Heart left ventricle (tissue), 16 donors: ENCODE results near the gene HNRNPR. TPM values are rescaled to one million over a fixed set of nuclear protein-coding genes. Genes with fewer than 3 reads are reported as not detected.
"Not testable (repeated sequence)": the region's sequence is repeated elsewhere in the genome, so short reads cannot be mapped to it uniquely, and the experiment has no call there.

Source experiments
- ATAC-seq, 4 donors: fragments of 200-7000 bp; cut with Tn5 transposase; one replicate each; pipeline ENCODE4 v1.9.1; 2020 to 2022; ENCODE audit warnings: moderate library complexity in 4 of 4, mild to moderate bottlenecking in 3 of 4, moderate number of reproducible peaks in 1 of 4
- DNase-seq, 5 donors: peaks; one replicate each; pipeline ENCODE4 v3.0.0-alpha.2; 2020
- H3K27ac ChIP-seq, 12 donors: fragments of 200-600 bp; sonication (generic) in 4 of 12; one replicate each; pipeline versions ENCODE4 v1.5.0 to v1.8.0; 2016 to 2022; ENCODE audit warnings: mild to moderate bottlenecking in 2 of 12
- H3K27me3 ChIP-seq, 9 donors: fragments of 200-600 bp; sonication (generic) in 2 of 9; one replicate each; pipeline versions ENCODE4 v1.5.1 to v1.8.0; 2016 to 2022; ENCODE audit warnings: mild to moderate bottlenecking in 3 of 9
- H3K36me3 ChIP-seq, 9 donors: fragments of 200-600 bp; sonication (generic) in 2 of 9; one replicate each; pipeline versions ENCODE4 v1.5.0 to v1.8.0; 2018 to 2022; ENCODE audit warnings: mild to moderate bottlenecking in 2 of 9
- H3K4me1 ChIP-seq, 12 donors: fragments of 200-600 bp; sonication (generic) in 4 of 12; one replicate each; pipeline versions ENCODE4 v1.5.0 to v1.8.0; 2016 to 2022; ENCODE audit warnings: mild to moderate bottlenecking in 3 of 12
- H3K4me3 ChIP-seq, 12 donors: fragments of 200-600 bp; sonication (generic) in 4 of 12; one replicate each; pipeline versions ENCODE4 v1.5.0 to v1.8.0; 2017 to 2022; ENCODE audit warnings: mild to moderate bottlenecking in 9 of 12, moderate library complexity in 4 of 12
- H3K9me3 ChIP-seq, 12 donors: fragments of 200-600 bp; sonication (generic) in 4 of 12; one replicate each; pipeline versions ENCODE4 v1.5.0 to v1.8.0; 2016 to 2022; ENCODE audit warnings: mild to moderate bottlenecking in 1 of 12
- POLR2A ChIP-seq, 2 donors: fragments of 450-650 bp; IDR thresholded peaks; one replicate each; pipeline ENCODE4 v1.6.1; 2017; ENCODE audit warnings: antibody characterized with exemption in 2 of 2, mild to moderate bottlenecking in 2 of 2, moderate library complexity in 2 of 2
- WGBS, 4 donors: extraction: QIAGEN DNeasy Blood & Tissue Kit in 2 of 4; methylation state at CpG; one replicate each; pipeline versions ENCODE4 v1.1.5 to v1.1.7; 2013 to 2018; 5-methylcytosine and 5-hydroxymethylcytosine counted together
- intact Hi-C, 10 donors: fragments of 100-400 bp; cut with DNase I; formaldehyde crosslinking; loops; one replicate each; pipeline versions ENCODE4 v1.11.1 to v1.14.2; 2022
- polyA plus RNA-seq, 2 donors: library from polyadenylated mRNA; stranded (reverse); fragments of 200-250 nt; gene quantifications; one replicate each; pipeline ENCODE4 v1.2.3, GENCODE V29; 2013
- total RNA-seq, 9 donors: library from RNA; depleted of rRNA in 2 of 9; stranded (reverse); fragments of >200 nt in 2 of 9; fragmentation: NEBNext Ultra II Directional in 3 of 9; extraction: Animal tissue kit (Norgen Biotek cat#: 25700) in 3 of 9; gene quantifications; one replicate each; pipeline versions ENCODE4 v1.1.0 to v1.2.4, GENCODE V29; 2016 to 2023
- TF ChIP-seq, protein P1 (sequence below), 12 donors: fragments of 200-600 bp; sonication (generic) in 4 of 12; IDR thresholded peaks; one replicate each; pipeline versions ENCODE4 v1.5.0 to v1.8.0; 2018 to 2022; ENCODE audit warnings: antibody characterized with exemption in 12 of 12, mild to moderate bottlenecking in 5 of 12
- donor health status: ischemic (EF 13 %, LVEDD 7.1; RV severe dilation, severe dysfunction).
- donor health status: healthy with polysubstance abuse.
- donor health status: DM: no; HTN: yes; CAD: no.
- donor health status: DM: no; HTN: no; CAD: no.
- donor health status: ischemic (EF 25% LVEDD 6.9; RV normal size, moderate dysfunction).
- donor health status: ischemic (EF 25% LVEDD 5.7; RV mildly dilated, moderate dysfunction).
- donor health status: healthy.
- donor health status: DM: yes; HTN: yes; CAD: no.
- donor health status: ischemic (EF 35%, LVEDD 5.7; RV mildly dilated, moderate dysfunction).
- donor health status: nonischemic (EF 11% LVEDD 7.7; RV severe dilation, severe dysfunction).
- donor health status: DM: yes; HTN: yes; CAD: no.
- donor health status: PGD.
- donor health status: ischemic (EF 29% LVEDD 5.4; RV normal size, mild dysfunction).
- donor health status: nonischemic (EF 23%, LVEDD 6.1; RV moderate dilation, normal function).

The HNRNPR gene
- total and polyA plus RNA-seq, 11 donors, result 38.0 to 96.1 (median 69.2) TPM

DNA sequence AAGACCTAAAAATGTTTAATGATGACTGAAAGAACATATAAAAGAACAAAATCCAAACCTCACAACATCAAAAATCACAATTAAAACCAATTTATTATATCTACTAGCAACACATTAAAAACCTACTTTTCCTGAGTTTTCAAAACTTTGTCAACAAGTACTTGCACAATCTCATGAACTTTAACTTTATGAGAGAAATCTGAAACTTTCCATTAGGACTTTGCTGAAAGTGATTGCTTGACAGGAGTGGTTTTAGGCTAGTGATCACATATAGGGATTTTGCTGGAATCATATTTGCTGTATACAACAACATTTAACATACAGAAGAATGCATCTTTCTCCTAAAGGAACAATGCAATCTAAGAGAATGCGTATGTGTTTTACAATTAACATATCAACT lies 13.2 kb downstream of the HNRNPR start:
- H3K4me1 ChIP-seq, result no peaks in the 10 kb centered on the region
- DNase-seq (no peak), ATAC-seq (no peak)
- peaks cover 0 to 100% (median 98%) of the 10 kb centered on the region in 9 donors for H3K36me3 ChIP-seq
- no peaks in the 10 kb centered on the region for H3K27me3 ChIP-seq
- TF ChIP-seq, protein P1, sequence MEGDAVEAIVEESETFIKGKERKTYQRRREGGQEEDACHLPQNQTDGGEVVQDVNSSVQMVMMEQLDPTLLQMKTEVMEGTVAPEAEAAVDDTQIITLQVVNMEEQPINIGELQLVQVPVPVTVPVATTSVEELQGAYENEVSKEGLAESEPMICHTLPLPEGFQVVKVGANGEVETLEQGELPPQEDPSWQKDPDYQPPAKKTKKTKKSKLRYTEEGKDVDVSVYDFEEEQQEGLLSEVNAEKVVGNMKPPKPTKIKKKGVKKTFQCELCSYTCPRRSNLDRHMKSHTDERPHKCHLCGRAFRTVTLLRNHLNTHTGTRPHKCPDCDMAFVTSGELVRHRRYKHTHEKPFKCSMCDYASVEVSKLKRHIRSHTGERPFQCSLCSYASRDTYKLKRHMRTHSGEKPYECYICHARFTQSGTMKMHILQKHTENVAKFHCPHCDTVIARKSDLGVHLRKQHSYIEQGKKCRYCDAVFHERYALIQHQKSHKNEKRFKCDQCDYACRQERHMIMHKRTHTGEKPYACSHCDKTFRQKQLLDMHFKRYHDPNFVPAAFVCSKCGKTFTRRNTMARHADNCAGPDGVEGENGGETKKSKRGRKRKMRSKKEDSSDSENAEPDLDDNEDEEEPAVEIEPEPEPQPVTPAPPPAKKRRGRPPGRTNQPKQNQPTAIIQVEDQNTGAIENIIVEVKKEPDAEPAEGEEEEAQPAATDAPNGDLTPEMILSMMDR (IDR thresholded peaks at IDR 0.05), result no peak
- no peak for TF ChIP-seq POLR2A (IDR thresholded peaks at IDR 0.05)
- intact Hi-C loops, result no loop called here
- no peak overlapping the region for H3K4me3 ChIP-seq
- no peak overlapping the region for H3K27ac ChIP-seq
- H3K9me3 ChIP-seq, result no peaks in the 10 kb centered on the region
- 93 to 100% (median 98%) methylated on average over 1 of the region's 1 CpG for WGBS, 4 donors

DNA sequence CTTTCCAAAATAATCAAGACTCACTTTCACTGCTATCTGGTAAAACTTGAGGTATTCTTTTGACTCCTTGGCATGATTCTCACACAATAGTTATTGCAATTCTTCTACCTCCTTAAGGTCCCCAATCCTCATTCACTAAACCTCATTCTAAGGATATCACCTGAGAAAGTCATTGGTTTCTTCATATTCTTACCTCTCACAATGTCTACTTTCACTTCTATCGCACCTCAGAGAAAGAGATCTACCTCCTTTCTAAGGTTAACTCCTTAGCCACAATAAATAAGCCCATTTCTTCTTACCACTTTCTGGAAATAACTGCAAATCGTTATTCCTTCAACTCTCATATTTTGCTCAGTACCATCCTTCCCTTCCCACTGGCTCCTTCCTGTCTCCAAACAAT lies 18.7 kb downstream of the HNRNPR start:
- Histone ChIP-seq H3K27ac (no peak overlapping the region), H3K36me3 (peaks cover 0 to 99% (median 90%) of the 10 kb centered on the region in 9 donors), H3K4me3 (no peak overlapping the region), H3K9me3 (no peaks in the 10 kb centered on the region), H3K4me1 (peaks cover 0 to 16% (median 7%) of the 10 kb centered on the region in 12 donors), H3K27me3 (no peaks in the 10 kb centered on the region)
- TF ChIP-seq, protein P1 (IDR thresholded peaks at IDR 0.05), result no peak
- TF ChIP-seq POLR2A (IDR thresholded peaks at IDR 0.05), result no peak
- WGBS, 4 donors, result 79 to 82% (median 81%) methylated on average over 2 of the region's 2 CpGs
- ATAC-seq (no peak), DNase-seq (no peak)
- intact Hi-C loops, result no loop called here

DNA sequence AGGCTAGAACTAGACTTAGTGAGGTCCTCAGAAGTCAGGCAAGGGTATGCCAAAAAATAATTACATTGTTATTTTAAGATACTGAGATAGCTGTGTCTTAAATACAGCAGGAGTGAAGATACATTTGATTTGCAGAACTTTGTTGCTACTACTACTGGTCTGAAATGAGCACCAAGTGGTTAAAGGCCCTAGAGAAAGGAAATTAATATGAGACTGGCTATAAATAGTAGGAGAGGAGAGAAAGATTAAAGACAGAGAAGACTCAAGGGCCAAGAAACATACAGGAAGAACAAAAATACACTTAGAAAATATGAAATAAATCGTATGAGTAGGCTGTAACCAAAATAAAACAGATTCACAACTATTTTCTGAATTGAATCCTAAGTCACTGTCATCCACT lies 21.3 kb downstream of the HNRNPR start:
- no peaks in the 10 kb centered on the region for H3K9me3 ChIP-seq
- TF ChIP-seq, protein P1 (IDR thresholded peaks at IDR 0.05), result no peak
- no peak for TF ChIP-seq POLR2A (IDR thresholded peaks at IDR 0.05)
- intact Hi-C loops, result no loop called here
- H3K36me3 ChIP-seq, result peaks cover 0 to 99% (median 91%) of the 10 kb centered on the region in 9 donors
- no peak overlapping the region for H3K4me3 ChIP-seq
- H3K27me3 ChIP-seq, result no peaks in the 10 kb centered on the region
- DNase-seq (no peak), ATAC-seq (no peak)
- WGBS, 4 donors, result 0 to 18% (median 5%) methylated on average over 1 of the region's 1 CpG
- no peak overlapping the region for H3K27ac ChIP-seq
- peaks cover 0 to 16% (median 7%) of the 10 kb centered on the region in 12 donors for H3K4me1 ChIP-seq

DNA sequence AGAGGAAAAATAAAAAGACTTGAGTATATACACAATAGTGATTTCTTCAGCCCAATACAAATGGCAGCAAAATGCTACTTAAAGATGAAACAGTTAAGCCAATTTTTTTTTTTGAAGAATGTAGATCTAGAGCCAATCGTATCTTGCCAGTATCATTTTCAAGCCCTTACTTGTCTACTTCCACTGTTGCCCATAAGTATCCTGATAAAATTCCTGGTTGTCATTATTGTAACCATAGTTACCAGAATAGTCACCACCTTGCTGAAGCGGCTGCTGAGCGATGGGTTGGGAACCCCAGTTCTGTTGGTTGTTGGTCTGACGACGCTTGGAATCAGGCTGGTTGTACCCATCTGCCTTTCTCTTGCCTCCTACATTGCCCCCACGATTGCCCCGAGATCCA lies 33.8 kb downstream of the HNRNPR start:
- not testable (repeated sequence) for H3K4me1 ChIP-seq, H3K27ac ChIP-seq, DNase-seq, H3K9me3 ChIP-seq, ATAC-seq, H3K4me3 ChIP-seq, H3K27me3 ChIP-seq
- WGBS, 4 donors, result 91 to 94% (median 93%) methylated on average over 7 of the region's 7 CpGs
- intact Hi-C loops, result loop anchor here in 1 of 10 donors (10.0 kb wide), 1 partner anchor 95 kb away; no protein-coding TSS in a partner anchor
- peaks cover 0 to 100% (median 91%) of the 10 kb centered on the region in 9 donors for H3K36me3 ChIP-seq

DNA sequence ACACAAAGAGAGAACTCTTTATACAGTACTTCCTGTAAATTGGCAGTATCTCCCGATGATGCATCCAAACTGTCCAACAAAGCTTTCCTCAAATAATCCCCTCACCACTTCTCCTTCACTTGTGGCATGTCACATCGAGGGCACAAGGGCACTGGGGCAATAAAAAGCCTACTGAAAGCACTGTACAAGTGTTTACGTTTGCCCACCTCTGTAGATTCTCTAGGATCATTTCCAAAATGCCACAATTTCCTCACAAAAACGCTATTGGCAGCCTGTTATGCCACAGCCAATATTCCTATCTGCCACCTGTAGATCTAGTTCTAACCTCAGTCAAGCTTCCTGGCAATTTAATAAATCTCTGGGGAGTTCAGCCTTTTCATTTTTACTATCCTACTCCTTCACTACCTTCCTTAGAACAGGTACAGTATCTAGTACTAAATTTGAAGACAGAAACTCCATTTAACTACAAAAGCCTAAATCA lies 39.9 kb downstream of the HNRNPR start:
- DNase-seq, result no peak
- H3K27ac ChIP-seq, result no peak overlapping the region
- intact Hi-C loops, result no loop called here
- H3K4me1 ChIP-seq, result no peaks in the 10 kb centered on the region
- H3K27me3 ChIP-seq, result no peaks in the 10 kb centered on the region
- WGBS, 4 donors, result 79 to 89% (median 84%) methylated on average over 4 of the region's 4 CpGs
- peaks cover 0 to 98% (median 85%) of the 10 kb centered on the region in 9 donors for H3K36me3 ChIP-seq
- H3K9me3 ChIP-seq, result no peaks in the 10 kb centered on the region
- H3K4me3 ChIP-seq, result no peak overlapping the region
- ATAC-seq, result no peak
- TF ChIP-seq, protein P1 (IDR thresholded peaks at IDR 0.05), result no peak
- no peak for TF ChIP-seq POLR2A (IDR thresholded peaks at IDR 0.05)
